ENCODE measurements around the gene LEO1.
A peak's percentile ranks its signal among the peaks of the same experiment; 100 is the strongest.

LEO1 gene

GRCh38 chr15:51924156-51925068 lies 47.2 kb downstream of the LEO1 start:
- no peak for DNase-seq

DNA sequence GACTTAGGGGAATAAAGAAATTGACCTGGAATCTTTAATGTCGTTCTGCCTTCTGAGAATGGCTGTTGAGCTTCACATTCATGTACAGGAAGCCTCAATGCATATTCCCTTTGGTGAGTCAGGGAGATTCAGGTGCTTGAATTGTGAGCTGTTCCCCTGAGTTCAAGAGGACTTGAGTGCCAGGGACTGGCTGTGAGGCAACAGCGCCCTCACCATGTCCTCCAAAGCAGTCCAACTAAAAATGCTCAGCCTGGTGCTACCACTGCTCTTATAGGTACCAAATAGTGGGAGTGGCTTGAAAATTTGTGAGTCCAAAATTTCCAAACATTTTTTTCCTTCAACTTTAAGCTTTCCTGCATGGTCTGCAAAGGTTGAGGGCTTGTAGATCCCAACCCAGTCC lies 54.1 kb downstream of the LEO1 start:
- DNase-seq = peak; percentile 15

GRCh38 chr15:51912528-51912927 lies 59.0 kb downstream of the LEO1 start:
- no peak for DNase-seq

DNA sequence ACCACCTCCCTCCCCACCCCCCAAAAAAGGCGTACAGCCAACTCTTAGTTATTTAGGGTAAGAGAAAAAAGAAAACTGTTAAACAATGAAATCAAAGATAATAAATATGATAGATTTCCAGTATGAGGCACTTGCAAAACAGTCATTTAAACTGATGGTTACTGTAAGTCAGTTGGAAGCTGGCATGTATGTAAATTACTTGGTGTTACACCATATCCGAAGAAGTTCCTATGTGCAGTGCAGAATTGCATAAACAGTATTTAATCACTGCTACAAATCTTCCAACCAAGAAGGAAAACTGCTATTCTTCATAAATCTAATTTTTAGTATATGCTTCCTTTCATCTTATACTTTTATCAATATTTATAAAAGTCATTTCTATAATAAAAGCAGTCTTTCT lies 62.0 kb downstream of the LEO1 start:
- no peak for DNase-seq

GRCh38 chr15:51908316-51908715 lies 63.3 kb downstream of the LEO1 start:
- no peak for DNase-seq

GRCh38 chr15:51907136-51907862 lies 64.3 kb downstream of the LEO1 start:
- peak; percentile 19 for DNase-seq

DNA sequence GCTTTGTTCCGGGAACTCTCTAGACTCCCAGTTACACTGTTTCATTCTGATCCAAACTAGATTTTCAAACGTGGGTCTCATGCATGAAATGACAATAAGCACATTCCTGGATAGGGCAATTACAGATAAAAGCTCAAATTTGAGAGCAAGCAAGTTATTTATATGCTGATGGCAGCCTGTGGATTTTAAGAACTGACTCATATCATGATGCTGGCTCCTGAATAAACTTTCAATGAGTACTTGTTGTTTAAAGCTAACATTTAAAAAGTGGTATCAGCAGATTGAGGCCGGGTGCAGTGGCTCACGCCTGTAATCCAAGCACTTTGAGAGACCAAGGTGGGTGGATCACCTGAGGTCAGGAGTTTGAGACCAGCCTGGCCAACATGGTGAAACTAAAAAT lies 66.6 kb downstream of the LEO1 start:
- DNase-seq = no peak

DNA sequence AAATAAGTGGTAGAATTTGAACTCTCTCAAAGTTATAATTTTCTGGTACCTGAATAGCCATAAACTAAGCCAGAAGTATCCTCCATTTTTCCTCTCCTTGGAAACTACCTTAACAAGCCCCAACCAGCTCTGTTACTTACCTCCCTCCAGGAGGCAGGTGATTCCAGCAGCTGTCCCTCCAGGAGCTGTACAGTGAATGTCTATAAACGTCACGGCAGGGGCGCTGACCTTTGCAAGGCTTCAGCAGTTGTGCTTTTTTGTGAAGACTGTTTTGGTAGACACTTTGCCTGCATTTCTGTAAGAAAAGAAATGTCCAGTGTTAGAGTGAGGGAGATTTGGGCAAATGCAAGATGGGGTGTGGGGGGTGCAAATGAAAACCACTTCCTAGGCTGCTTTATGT lies 67.2 kb downstream of the LEO1 start:
- no peak for DNase-seq

DNA sequence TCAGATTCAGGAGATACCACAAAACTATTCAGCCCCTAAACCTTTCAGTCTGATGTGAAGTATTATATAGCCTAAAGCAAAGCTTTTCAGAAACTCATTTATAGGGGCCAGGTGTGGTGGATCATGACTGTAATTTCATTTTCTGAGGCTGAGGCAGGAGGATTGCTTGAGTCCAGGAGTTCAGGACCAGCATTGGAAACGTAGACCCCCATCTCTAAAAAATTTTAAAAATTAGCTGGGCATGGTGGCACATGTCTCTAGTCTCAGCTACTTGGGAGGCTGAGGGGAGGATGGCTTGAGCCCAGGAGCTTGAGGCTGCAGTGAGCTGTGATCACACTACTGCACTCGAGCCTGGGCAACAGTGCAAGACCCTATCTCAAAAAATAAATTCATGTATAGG lies 82.1 kb downstream of the LEO1 start:
- DNase-seq = no peak

GRCh38 chr15:51888593-51889195 lies 82.9 kb downstream of the LEO1 start:
- no peak for DNase-seq
